Vagina (tissue), 2 donors: ENCODE results near the gene WARS2. TPM values are rescaled to one million over a fixed set of nuclear protein-coding genes. Genes with fewer than 3 reads are reported as not detected.
A peak's percentile ranks its signal among the peaks of the same experiment; 100 is the strongest.
"Not testable (repeated sequence)": the region's sequence is repeated elsewhere in the genome, so short reads cannot be mapped to it uniquely, and the experiment has no call there.

Source experiments
- DNase-seq, 2 donors: peaks; one replicate each; pipeline ENCODE4 v3.0.0-alpha.2; 2017; ENCODE audit errors: extremely low spot score in 2 of 2
- H3K27ac ChIP-seq: fragments of 200-600 bp; sonication (generic); one replicate; pipeline ENCODE4 v1.5.1; 2019
- H3K27me3 ChIP-seq: fragments of 200-600 bp; sonication (generic); one replicate; pipeline ENCODE4 v1.5.1; 2019
- H3K36me3 ChIP-seq, 2 donors: fragments of 200-600 bp; sonication (generic); one replicate each; pipeline ENCODE4 v1.5.1; 2017 to 2019
- H3K4me1 ChIP-seq: fragments of 200-600 bp; sonication (generic); one replicate; pipeline ENCODE4 v1.5.1; 2019
- H3K4me3 ChIP-seq, 2 donors: fragments of 200-600 bp; sonication (generic); 1 replicate in 1 of 2; 2 replicates in 1 of 2; pipeline ENCODE4 v1.5.1; 2016 to 2019
- H3K9me3 ChIP-seq: fragments of 200-600 bp; sonication (generic); one replicate; pipeline ENCODE4 v1.5.1; 2019
- POLR2A ChIP-seq, 2 donors: fragments of 450-650 bp; IDR thresholded peaks; one replicate each; pipeline ENCODE4 v1.6.1; 2017; ENCODE audit warnings: antibody characterized with exemption in 2 of 2, mild to moderate bottlenecking in 2 of 2, moderate library complexity in 2 of 2
- POLR2AphosphoS5 ChIP-seq, 2 donors: sonication (generic); formaldehyde crosslinking; IDR thresholded peaks; one replicate each; pipeline ENCODE4 v1.9.0; 2017; ENCODE audit warnings: antibody characterized with exemption in 2 of 2, mild to moderate bottlenecking in 2 of 2, low read depth in 1 of 2; ENCODE audit not compliant: insufficient read depth in 1 of 2
- intact Hi-C: fragments of 100-400 bp; cut with DNase I; formaldehyde crosslinking; loops from one replicate; pipeline ENCODE4 v1.15.1; 2023
- total RNA-seq: library from RNA; depleted of rRNA; stranded (reverse); fragments of >200 nt; gene quantifications from one replicate; pipeline ENCODE4 v1.2.3, GENCODE V29; 2016
- TF ChIP-seq, protein P1 (sequence below), 3 experiments: fragments of 450-650 bp in 2 of 3; fragments of 200-600 bp in 1 of 3; sonication (generic) in 1 of 3; IDR thresholded peaks; one replicate each; pipeline ENCODE4 v1.5.1; 2017 to 2019; ENCODE audit warnings: antibody characterized with exemption in 3 of 3, mild to moderate bottlenecking in 2 of 3, moderate library complexity in 2 of 3

WARS2 gene
- total RNA-seq, 1 donor from 2014 or later = 8.3 TPM

DNA sequence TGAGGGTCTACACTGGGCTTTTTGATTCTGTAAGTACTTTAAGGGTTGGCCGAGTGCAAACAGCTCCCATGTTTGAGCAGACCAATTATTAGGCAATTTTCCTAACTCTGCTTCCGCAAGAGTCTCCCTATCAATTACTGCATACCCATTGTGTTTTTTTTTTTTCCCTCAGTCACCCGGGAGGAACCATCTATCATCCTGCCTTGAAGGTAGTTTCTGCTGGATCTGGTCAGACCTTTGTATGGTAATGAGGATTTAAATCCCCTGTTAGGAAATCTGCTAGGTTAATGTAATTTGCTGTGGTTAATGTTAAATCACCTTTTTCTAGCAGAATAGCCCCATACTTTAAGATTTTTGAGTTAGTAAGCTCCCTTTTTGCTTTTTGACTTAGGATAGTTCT lies 40.8 kb upstream of the WARS2 start:
- peaks cover 3% of the 10 kb centered on the region for H3K9me3 ChIP-seq
- no peak for TF ChIP-seq POLR2AphosphoS5 (IDR thresholded peaks at IDR 0.05; ENCODE audit: insufficient read depth in 1 of 2, low read depth in 1 of 2)
- no peak for TF ChIP-seq POLR2A (IDR thresholded peaks at IDR 0.05)
- TF ChIP-seq, protein P1, sequence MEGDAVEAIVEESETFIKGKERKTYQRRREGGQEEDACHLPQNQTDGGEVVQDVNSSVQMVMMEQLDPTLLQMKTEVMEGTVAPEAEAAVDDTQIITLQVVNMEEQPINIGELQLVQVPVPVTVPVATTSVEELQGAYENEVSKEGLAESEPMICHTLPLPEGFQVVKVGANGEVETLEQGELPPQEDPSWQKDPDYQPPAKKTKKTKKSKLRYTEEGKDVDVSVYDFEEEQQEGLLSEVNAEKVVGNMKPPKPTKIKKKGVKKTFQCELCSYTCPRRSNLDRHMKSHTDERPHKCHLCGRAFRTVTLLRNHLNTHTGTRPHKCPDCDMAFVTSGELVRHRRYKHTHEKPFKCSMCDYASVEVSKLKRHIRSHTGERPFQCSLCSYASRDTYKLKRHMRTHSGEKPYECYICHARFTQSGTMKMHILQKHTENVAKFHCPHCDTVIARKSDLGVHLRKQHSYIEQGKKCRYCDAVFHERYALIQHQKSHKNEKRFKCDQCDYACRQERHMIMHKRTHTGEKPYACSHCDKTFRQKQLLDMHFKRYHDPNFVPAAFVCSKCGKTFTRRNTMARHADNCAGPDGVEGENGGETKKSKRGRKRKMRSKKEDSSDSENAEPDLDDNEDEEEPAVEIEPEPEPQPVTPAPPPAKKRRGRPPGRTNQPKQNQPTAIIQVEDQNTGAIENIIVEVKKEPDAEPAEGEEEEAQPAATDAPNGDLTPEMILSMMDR (IDR thresholded peaks at IDR 0.05) = no peak
- H3K36me3 ChIP-seq = peaks cover 0 to 5% of the 10 kb centered on the region in 2 donors
- H3K27me3 ChIP-seq = no peaks in the 10 kb centered on the region
- intact Hi-C loops = no loop called here
- no peak for DNase-seq
- H3K4me1 ChIP-seq = no peaks in the 10 kb centered on the region
- H3K4me3 ChIP-seq = no peak overlapping the region
- no peak overlapping the region for H3K27ac ChIP-seq

DNA sequence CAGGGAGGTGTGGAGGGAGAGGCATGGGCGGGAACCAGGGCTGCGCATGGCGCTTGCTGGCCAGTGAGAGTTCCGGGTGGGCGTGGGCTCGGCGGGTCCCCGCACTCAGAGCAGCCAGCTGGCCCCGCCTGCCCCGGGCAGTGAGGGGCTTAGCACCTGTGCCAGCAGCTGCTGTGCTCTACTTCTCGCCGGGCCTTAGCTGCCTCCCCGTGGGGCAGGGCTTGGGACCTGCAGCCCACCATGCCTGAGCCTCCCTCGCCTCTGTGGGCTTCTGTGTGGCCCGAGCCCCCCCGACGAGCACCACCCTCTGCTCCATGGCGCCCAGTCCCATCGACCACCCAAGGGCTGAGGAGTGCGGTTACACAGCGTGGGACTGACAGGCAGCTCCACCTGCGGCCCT lies 38.6 kb upstream of the WARS2 start:
- intact Hi-C loops = no loop called here

DNA sequence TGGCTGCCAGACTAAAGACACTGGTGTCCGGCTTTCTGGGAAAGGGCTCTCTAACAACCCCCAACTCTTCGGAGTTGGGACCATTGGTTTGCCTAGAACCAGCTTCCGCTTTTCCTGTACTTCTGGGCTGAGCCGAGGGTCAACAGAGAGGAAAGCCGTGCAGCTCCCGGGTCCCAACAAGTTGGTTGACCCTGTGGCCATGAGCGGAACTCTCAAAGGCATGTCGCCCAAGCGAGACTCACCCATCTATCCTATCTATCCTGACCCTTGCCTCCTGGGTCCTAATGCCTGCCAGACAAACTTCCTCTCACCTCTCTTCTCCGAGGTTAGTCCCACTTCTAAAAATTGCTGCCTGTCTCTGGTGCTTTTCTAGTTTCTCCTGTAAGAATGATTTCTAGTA lies 32.5 kb upstream of the WARS2 start:
- H3K27ac ChIP-seq, H3K9me3 ChIP-seq, H3K4me1 ChIP-seq, H3K4me3 ChIP-seq, H3K27me3 ChIP-seq, intact Hi-C loops, DNase-seq: not testable (repeated sequence)
- peaks cover 0 to 14% of the 10 kb centered on the region in 2 donors for H3K36me3 ChIP-seq

More for the DNA sequence above, 38.6 kb upstream of the WARS2 start:
- TF ChIP-seq POLR2A (IDR thresholded peaks at IDR 0.05) (no peak), POLR2AphosphoS5 (IDR thresholded peaks at IDR 0.05; ENCODE audit: insufficient read depth in 1 of 2, low read depth in 1 of 2) (no peak)
- TF ChIP-seq, protein P1 (IDR thresholded peaks at IDR 0.05) = no peak
- Histone ChIP-seq H3K4me1 (no peaks in the 10 kb centered on the region), H3K27me3 (no peaks in the 10 kb centered on the region), H3K9me3 (peaks cover 3% of the 10 kb centered on the region), H3K4me3 (no peak overlapping the region), H3K27ac (no peak overlapping the region), H3K36me3 (peaks cover 0 to 5% of the 10 kb centered on the region in 2 donors)
- DNase-seq = no peak

DNA sequence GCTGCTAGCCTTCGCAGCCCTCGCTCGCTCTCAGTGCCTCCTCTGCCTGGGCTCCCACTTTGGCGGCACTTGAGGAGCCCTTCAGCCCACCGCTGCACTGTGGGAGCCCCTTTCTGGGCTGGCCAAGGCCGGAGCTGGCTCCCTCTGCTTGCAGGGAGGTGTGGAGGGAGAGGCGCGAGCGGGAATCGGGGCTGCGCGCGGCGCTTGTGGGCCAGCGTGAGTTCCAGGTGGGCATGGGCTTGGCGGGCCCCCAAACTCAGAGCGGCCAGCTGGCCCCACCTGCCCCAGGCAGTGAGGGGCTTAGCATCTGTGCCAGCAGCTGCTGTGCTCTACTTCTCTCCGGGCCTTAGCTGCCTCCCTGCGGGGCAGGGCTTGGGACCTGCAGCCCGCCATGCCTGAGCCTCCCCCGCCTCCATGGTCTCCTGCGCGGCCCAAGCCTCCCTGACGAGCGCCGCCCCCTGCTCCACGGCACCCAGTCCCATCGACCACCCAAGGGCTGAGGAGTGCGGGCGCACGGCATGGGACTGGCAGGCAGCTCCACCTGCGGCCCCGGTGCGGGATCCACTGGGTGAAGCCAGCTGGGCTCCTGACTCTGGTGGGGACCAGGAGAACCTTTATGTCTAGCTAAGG lies 31.0 kb upstream of the WARS2 start:
- intact Hi-C loops, H3K4me3 ChIP-seq: not testable (repeated sequence)

DNA sequence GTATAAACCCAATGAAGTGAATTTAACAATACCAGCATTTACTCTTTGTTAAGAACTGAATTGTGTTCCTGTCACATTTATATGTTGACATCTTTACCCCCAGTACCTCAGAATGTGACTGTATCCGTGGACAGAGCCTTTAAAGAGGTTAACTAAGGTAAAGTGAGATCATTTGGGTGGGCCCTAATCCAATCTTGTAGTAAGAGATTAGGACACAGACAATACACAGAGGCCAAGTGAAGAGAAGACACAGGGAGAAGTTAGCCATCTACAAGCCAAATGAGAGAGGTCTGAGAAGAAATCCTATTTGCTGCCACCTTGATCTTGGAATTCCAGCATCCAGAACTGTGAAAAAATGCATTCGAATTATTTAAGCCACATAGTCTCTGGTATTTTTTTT lies 22.9 kb upstream of the WARS2 start:
- intact Hi-C loops = no loop called here
- H3K36me3 ChIP-seq = peaks cover 0 to 36% of the 10 kb centered on the region in 2 donors
- H3K27ac ChIP-seq = no peak overlapping the region

More for the DNA sequence above, 31.0 kb upstream of the WARS2 start:
- not testable (repeated sequence) for H3K27me3 ChIP-seq, DNase-seq, H3K9me3 ChIP-seq, H3K27ac ChIP-seq, H3K4me1 ChIP-seq
- peaks cover 0 to 14% of the 10 kb centered on the region in 2 donors for H3K36me3 ChIP-seq

DNA sequence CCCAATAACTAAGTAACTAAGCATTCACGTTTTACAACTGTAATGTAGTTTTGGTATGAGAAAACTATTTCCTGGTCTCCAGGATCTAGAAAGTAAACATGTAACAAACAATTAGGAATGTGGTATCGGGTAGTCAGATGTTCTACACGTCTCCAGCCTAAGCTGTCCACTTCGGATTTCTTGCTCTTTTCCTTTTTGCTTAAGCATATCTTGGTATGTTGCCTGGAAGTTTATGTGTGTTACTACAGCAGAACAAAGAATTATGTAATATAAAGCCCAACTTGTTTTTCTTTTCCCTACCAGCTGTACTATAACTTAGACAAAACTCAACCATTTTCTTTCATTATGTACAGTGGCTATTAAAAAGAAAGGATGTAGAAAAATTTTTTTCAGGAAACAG lies 20.4 kb upstream of the WARS2 start:
- Histone ChIP-seq H3K36me3 (peaks cover 0 to 53% of the 10 kb centered on the region in 2 donors), H3K27ac (peak overlapping the region; percentile 24), H3K4me1 (no peaks in the 10 kb centered on the region), H3K4me3 (no peak overlapping the region), H3K9me3 (no peaks in the 10 kb centered on the region), H3K27me3 (no peaks in the 10 kb centered on the region)
- no peak for TF ChIP-seq POLR2AphosphoS5 (IDR thresholded peaks at IDR 0.05; ENCODE audit: insufficient read depth in 1 of 2, low read depth in 1 of 2)
- no peak for TF ChIP-seq POLR2A (IDR thresholded peaks at IDR 0.05)
- TF ChIP-seq, protein P1 (IDR thresholded peaks at IDR 0.05) = no peak
- intact Hi-C loops = no loop called here
- no peak for DNase-seq

More for the DNA sequence above, 22.9 kb upstream of the WARS2 start:
- DNase-seq = no peak
- TF ChIP-seq, protein P1 (IDR thresholded peaks at IDR 0.05) = no peak
- TF ChIP-seq POLR2A (IDR thresholded peaks at IDR 0.05) (no peak), POLR2AphosphoS5 (IDR thresholded peaks at IDR 0.05; ENCODE audit: insufficient read depth in 1 of 2, low read depth in 1 of 2) (no peak)
- no peaks in the 10 kb centered on the region for H3K4me1 ChIP-seq
- H3K4me3 ChIP-seq = no peak overlapping the region
- no peaks in the 10 kb centered on the region for H3K27me3 ChIP-seq
- no peaks in the 10 kb centered on the region for H3K9me3 ChIP-seq
